GM23338 (cell line): ENCODE data around the gene LARGE1. TPM values are rescaled to one million over a fixed set of nuclear protein-coding genes. Genes with fewer than 3 reads are reported as not detected.

Experiments used
- ATAC-seq: fragments of 200-7000 bp; cut with Tn5 transposase; 3 replicates; pipeline ENCODE4 v1.9.1; 2020
- DNase-seq: peaks from one replicate; pipeline ENCODE4 v3.0.0-alpha.2; 2015; ENCODE audit warnings: low spot score
- H2AFZ ChIP-seq: fragments of 200-600 bp; sonication (generic); 2 replicates; pipeline ENCODE4 v1.8.0; 2016; ENCODE audit warnings: antibody characterized with exemption, mild to moderate bottlenecking, moderate library complexity
- H3F3A ChIP-seq: fragments of 200-600 bp; sonication (generic); replicated peaks from 2 replicates; pipeline ENCODE4 v1.8.0; 2017; ENCODE audit warnings: antibody characterized with exemption, mixed run types, low read depth
- H3K27ac ChIP-seq: fragments of 200-600 bp; sonication (generic); 2 replicates; pipeline ENCODE4 v1.6.1; 2016; ENCODE audit warnings: low read depth
- H3K27me3 ChIP-seq: fragments of 200-600 bp; sonication (generic); 2 replicates; pipeline ENCODE4 v1.8.0; 2016; ENCODE audit warnings: mild to moderate bottlenecking, mixed run types, moderate library complexity; ENCODE audit not compliant: insufficient read depth
- H3K36me3 ChIP-seq: fragments of 200-600 bp; sonication (generic); 2 replicates; pipeline ENCODE4 v1.8.0; 2016; ENCODE audit warnings: mild to moderate bottlenecking; ENCODE audit not compliant: insufficient read depth
- H3K4me1 ChIP-seq: fragments of 200-600 bp; sonication (generic); 2 replicates; pipeline ENCODE4 v1.8.0; 2016; ENCODE audit warnings: mild to moderate bottlenecking, moderate library complexity; ENCODE audit not compliant: insufficient read depth
- H3K4me2 ChIP-seq: fragments of 200-600 bp; sonication (generic); 2 replicates; pipeline ENCODE4 v1.7.1; 2017; ENCODE audit warnings: mixed run types
- H3K4me3 ChIP-seq: fragments of 200-600 bp; sonication (generic); 2 replicates; pipeline ENCODE4 v1.6.1; 2016; ENCODE audit warnings: mixed run types
- H3K79me2 ChIP-seq: fragments of 200-600 bp; sonication (generic); replicated peaks from 2 replicates; pipeline ENCODE4 v1.8.0; 2017; ENCODE audit warnings: mild to moderate bottlenecking; ENCODE audit not compliant: insufficient read depth
- H3K9me2 ChIP-seq: fragments of 200-600 bp; sonication (generic); 2 replicates; pipeline ENCODE4 v1.8.0; 2017; ENCODE audit not compliant: insufficient read depth
- H4K20me1 ChIP-seq: fragments of 200-600 bp; sonication (generic); replicated peaks from 2 replicates; pipeline ENCODE4 v1.8.0; 2017; ENCODE audit warnings: mild to moderate bottlenecking; ENCODE audit not compliant: insufficient read depth
- H3K27ac Mint-ChIP-seq: 2 replicates; pipeline ENCODE4 v1.8.0; 2020; ENCODE audit warnings: inconsistent platforms, mild to moderate bottlenecking, moderate library complexity, mixed read lengths
- H3K27me3 Mint-ChIP-seq: 3 replicates; pipeline ENCODE4 v1.8.0; 2022; ENCODE audit warnings: low read depth, mild to moderate bottlenecking, moderate library complexity, mixed read lengths, inconsistent platforms; ENCODE audit not compliant: insufficient read depth, poor library complexity
- H3K36me3 Mint-ChIP-seq: 3 replicates; pipeline ENCODE4 v1.8.0; 2021; ENCODE audit warnings: low read depth, mild to moderate bottlenecking, inconsistent platforms, moderate library complexity, mixed read lengths
- H3K4me1 Mint-ChIP-seq: 3 replicates; pipeline ENCODE4 v1.8.0; 2020; ENCODE audit warnings: mild to moderate bottlenecking, inconsistent platforms, mixed read lengths
- H3K4me3 Mint-ChIP-seq: 3 replicates; pipeline ENCODE4 v1.8.0; 2021; ENCODE audit warnings: moderate library complexity, mild to moderate bottlenecking, inconsistent platforms, mixed read lengths
- H3K9me3 Mint-ChIP-seq: 3 replicates; pipeline ENCODE4 v1.8.0; 2020; ENCODE audit warnings: moderate library complexity, mild to moderate bottlenecking, inconsistent platforms, mixed read lengths
- CREB1 ChIP-seq: fragments of 250-450 bp; sonication (Bioruptor Pico); IDR thresholded peaks from 2 replicates; pipeline ENCODE4 v1.5.0; 2020; ENCODE audit warnings: low read depth, mild to moderate bottlenecking, moderate library complexity
- EZH2 ChIP-seq: fragments of 200-600 bp; sonication (generic); IDR thresholded peaks from one replicate; pipeline ENCODE4 v1.8.0; 2017; ENCODE audit warnings: antibody characterized with exemption, mild to moderate bottlenecking, low read depth; ENCODE audit not compliant: unreplicated experiment
- JUNB ChIP-seq: IDR thresholded peaks from one replicate; pipeline ENCODE4 v1.6.1; 2016; ENCODE audit warnings: antibody characterized with exemption; ENCODE audit not compliant: unreplicated experiment
- NANOG ChIP-seq: IDR thresholded peaks from 2 replicates; pipeline ENCODE4 v1.6.1; 2016; ENCODE audit warnings: antibody characterized with exemption, borderline replicate concordance
- POLR2AphosphoS5 ChIP-seq: IDR thresholded peaks from 2 replicates; pipeline ENCODE4 v1.6.1; 2016; ENCODE audit warnings: antibody characterized with exemption, low read depth
- STAT1 ChIP-seq: IDR thresholded peaks from one replicate; pipeline ENCODE4 v1.6.1; 2016; ENCODE audit warnings: antibody characterized with exemption; ENCODE audit not compliant: unreplicated experiment
- polyA plus RNA-seq: library from polyadenylated mRNA; unstranded; fragments of >200 nt; fragmentation: Nextera tagmentation; extraction: Ambion mirVana; gene quantifications from 2 replicates; pipeline ENCODE4 v1.2.1, GENCODE V29; 2016
- total RNA-seq: library from RNA; depleted of rRNA; stranded (reverse); fragments of >200 nt; shearing (Covaris generic); gene quantifications from 2 replicates; pipeline ENCODE4 v1.2.3, GENCODE V29; 2014
- TF ChIP-seq, protein P1 (sequence below), 2 experiments: fragments of 200-600 bp in 1 of 2; sonication (generic) in 1 of 2; conservative IDR thresholded peaks; 2 replicates each; pipeline versions ENCODE4 v1.5.1 to v1.6.1; 2016 to 2017; ENCODE audit warnings: antibody characterized with exemption in 2 of 2, low read depth in 2 of 2, mild to moderate bottlenecking in 2 of 2, moderate library complexity in 1 of 2
- TF ChIP-seq, protein P2 (sequence below): IDR thresholded peaks from one replicate; pipeline ENCODE4 v1.6.1; 2018; ENCODE audit warnings: antibody characterized with exemption; ENCODE audit not compliant: unreplicated experiment
- TF ChIP-seq, protein P3 (sequence below): fragments of 250-450 bp; sonication (Bioruptor Pico); IDR thresholded peaks from 2 replicates; pipeline ENCODE4 v1.5.0; 2020; ENCODE audit warnings: mild to moderate bottlenecking, moderate library complexity
- TF ChIP-seq, protein P4 (sequence below): IDR thresholded peaks from 2 replicates; pipeline ENCODE4 v1.6.1; 2016; ENCODE audit warnings: antibody characterized with exemption

Gene LARGE1
- total and polyA plus RNA-seq, 2 experiments from 2014 or later = 12.8 to 75.6 TPM

DNA sequence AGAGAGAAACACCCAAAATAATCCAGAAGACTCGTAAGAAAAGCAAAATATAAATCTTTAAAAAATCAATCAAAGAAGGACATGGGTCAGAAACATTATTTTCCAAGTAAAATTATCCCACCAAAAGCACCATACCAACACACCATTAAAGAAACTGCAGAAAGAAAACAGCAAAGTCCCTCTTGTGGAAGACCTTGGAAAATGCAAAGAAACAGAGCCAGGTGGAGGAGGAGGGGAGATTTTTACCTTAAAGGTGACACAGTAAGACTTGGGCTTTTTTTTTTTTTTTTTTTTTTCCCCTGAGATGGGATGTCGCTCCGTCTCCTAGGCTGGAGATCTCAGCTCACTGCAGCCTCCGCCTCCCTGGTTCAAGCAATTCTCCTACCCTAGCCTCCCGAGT lies 123.8 kb downstream of the LARGE1 start:
- Mint-ChIP-seq H3K9me3 (peaks cover 23% of the 10 kb centered on the region), H3K36me3 (peaks cover 36% of the 10 kb centered on the region), H3K27me3 (peaks cover 6% of the 10 kb centered on the region), H3K4me3 (no peak overlapping the region; the same call in 2 of the 3 replicates), H3K4me1 (peaks cover 48% of the 10 kb centered on the region), H3K27ac (no peak overlapping the region)
- H3F3A ChIP-seq = no peaks in the 10 kb centered on the region
- peaks cover 40% of the 10 kb centered on the region for H4K20me1 ChIP-seq
- no peaks in the 10 kb centered on the region for H3K36me3 ChIP-seq
- peak; percentile 49 for ATAC-seq
- no peaks in the 10 kb centered on the region for H3K27me3 ChIP-seq
- H2AFZ ChIP-seq = no peak overlapping the region
- H3K4me2 ChIP-seq = no peak overlapping the region
- TF ChIP-seq, protein P1, sequence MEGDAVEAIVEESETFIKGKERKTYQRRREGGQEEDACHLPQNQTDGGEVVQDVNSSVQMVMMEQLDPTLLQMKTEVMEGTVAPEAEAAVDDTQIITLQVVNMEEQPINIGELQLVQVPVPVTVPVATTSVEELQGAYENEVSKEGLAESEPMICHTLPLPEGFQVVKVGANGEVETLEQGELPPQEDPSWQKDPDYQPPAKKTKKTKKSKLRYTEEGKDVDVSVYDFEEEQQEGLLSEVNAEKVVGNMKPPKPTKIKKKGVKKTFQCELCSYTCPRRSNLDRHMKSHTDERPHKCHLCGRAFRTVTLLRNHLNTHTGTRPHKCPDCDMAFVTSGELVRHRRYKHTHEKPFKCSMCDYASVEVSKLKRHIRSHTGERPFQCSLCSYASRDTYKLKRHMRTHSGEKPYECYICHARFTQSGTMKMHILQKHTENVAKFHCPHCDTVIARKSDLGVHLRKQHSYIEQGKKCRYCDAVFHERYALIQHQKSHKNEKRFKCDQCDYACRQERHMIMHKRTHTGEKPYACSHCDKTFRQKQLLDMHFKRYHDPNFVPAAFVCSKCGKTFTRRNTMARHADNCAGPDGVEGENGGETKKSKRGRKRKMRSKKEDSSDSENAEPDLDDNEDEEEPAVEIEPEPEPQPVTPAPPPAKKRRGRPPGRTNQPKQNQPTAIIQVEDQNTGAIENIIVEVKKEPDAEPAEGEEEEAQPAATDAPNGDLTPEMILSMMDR (conservative IDR thresholded peaks at IDR 0.05; ENCODE audit: low read depth in 2 of 2) = peak in 1 of 2 experiments; percentile 52; a peak in 3 of 4 replicates
- TF ChIP-seq NANOG = no peak
- no peak overlapping the region for H3K27ac ChIP-seq
- peaks cover 100% of the 10 kb centered on the region for H3K79me2 ChIP-seq
- peaks cover 33% of the 10 kb centered on the region for H3K4me1 ChIP-seq
- DNase-seq = peak; percentile 70
- H3K4me3 ChIP-seq = no peak overlapping the region
- H3K9me2 ChIP-seq = no peaks in the 10 kb centered on the region; the same call in 1 of the 2 replicates

GRCh38 chr22:33793475-33793874 lies 126.8 kb downstream of the LARGE1 start:
- no peaks in the 10 kb centered on the region for H3K27me3 ChIP-seq
- DNase-seq = no peak
- no peaks in the 10 kb centered on the region for H3F3A ChIP-seq
- H3K36me3 ChIP-seq = peaks cover 9% of the 10 kb centered on the region; the same call in 1 of the 2 replicates
- H3K9me3 Mint-ChIP-seq = peaks cover 45% of the 10 kb centered on the region
- no peak overlapping the region for H3K4me3 ChIP-seq
- no peak for ATAC-seq
- H3K4me1 Mint-ChIP-seq = peaks cover 43% of the 10 kb centered on the region
- H3K9me2 ChIP-seq = no peaks in the 10 kb centered on the region
- peaks cover 5% of the 10 kb centered on the region for H3K27me3 Mint-ChIP-seq
- H3K79me2 ChIP-seq = peaks cover 100% of the 10 kb centered on the region
- H2AFZ ChIP-seq = no peak overlapping the region
- peaks cover 33% of the 10 kb centered on the region for H3K4me1 ChIP-seq
- no peak overlapping the region for H3K27ac Mint-ChIP-seq
- H3K4me3 Mint-ChIP-seq = no peak overlapping the region
- no peak overlapping the region for H3K4me2 ChIP-seq
- peaks cover 26% of the 10 kb centered on the region for H4K20me1 ChIP-seq
- peaks cover 48% of the 10 kb centered on the region for H3K36me3 Mint-ChIP-seq
- 0 out of 2 replicates have a peak overlapping the region, but pooled peaks have one; percentile 3 for H3K27ac ChIP-seq
- no peak for TF ChIP-seq CREB1 (CRISPR knock-in tag)
- no peak for TF ChIP-seq STAT1
- TF ChIP-seq, protein P2, sequence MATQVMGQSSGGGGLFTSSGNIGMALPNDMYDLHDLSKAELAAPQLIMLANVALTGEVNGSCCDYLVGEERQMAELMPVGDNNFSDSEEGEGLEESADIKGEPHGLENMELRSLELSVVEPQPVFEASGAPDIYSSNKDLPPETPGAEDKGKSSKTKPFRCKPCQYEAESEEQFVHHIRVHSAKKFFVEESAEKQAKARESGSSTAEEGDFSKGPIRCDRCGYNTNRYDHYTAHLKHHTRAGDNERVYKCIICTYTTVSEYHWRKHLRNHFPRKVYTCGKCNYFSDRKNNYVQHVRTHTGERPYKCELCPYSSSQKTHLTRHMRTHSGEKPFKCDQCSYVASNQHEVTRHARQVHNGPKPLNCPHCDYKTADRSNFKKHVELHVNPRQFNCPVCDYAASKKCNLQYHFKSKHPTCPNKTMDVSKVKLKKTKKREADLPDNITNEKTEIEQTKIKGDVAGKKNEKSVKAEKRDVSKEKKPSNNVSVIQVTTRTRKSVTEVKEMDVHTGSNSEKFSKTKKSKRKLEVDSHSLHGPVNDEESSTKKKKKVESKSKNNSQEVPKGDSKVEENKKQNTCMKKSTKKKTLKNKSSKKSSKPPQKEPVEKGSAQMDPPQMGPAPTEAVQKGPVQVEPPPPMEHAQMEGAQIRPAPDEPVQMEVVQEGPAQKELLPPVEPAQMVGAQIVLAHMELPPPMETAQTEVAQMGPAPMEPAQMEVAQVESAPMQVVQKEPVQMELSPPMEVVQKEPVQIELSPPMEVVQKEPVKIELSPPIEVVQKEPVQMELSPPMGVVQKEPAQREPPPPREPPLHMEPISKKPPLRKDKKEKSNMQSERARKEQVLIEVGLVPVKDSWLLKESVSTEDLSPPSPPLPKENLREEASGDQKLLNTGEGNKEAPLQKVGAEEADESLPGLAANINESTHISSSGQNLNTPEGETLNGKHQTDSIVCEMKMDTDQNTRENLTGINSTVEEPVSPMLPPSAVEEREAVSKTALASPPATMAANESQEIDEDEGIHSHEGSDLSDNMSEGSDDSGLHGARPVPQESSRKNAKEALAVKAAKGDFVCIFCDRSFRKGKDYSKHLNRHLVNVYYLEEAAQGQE = no peak
- TF ChIP-seq EZH2 = no peak
- no peak for TF ChIP-seq JUNB
- TF ChIP-seq, protein P3, sequence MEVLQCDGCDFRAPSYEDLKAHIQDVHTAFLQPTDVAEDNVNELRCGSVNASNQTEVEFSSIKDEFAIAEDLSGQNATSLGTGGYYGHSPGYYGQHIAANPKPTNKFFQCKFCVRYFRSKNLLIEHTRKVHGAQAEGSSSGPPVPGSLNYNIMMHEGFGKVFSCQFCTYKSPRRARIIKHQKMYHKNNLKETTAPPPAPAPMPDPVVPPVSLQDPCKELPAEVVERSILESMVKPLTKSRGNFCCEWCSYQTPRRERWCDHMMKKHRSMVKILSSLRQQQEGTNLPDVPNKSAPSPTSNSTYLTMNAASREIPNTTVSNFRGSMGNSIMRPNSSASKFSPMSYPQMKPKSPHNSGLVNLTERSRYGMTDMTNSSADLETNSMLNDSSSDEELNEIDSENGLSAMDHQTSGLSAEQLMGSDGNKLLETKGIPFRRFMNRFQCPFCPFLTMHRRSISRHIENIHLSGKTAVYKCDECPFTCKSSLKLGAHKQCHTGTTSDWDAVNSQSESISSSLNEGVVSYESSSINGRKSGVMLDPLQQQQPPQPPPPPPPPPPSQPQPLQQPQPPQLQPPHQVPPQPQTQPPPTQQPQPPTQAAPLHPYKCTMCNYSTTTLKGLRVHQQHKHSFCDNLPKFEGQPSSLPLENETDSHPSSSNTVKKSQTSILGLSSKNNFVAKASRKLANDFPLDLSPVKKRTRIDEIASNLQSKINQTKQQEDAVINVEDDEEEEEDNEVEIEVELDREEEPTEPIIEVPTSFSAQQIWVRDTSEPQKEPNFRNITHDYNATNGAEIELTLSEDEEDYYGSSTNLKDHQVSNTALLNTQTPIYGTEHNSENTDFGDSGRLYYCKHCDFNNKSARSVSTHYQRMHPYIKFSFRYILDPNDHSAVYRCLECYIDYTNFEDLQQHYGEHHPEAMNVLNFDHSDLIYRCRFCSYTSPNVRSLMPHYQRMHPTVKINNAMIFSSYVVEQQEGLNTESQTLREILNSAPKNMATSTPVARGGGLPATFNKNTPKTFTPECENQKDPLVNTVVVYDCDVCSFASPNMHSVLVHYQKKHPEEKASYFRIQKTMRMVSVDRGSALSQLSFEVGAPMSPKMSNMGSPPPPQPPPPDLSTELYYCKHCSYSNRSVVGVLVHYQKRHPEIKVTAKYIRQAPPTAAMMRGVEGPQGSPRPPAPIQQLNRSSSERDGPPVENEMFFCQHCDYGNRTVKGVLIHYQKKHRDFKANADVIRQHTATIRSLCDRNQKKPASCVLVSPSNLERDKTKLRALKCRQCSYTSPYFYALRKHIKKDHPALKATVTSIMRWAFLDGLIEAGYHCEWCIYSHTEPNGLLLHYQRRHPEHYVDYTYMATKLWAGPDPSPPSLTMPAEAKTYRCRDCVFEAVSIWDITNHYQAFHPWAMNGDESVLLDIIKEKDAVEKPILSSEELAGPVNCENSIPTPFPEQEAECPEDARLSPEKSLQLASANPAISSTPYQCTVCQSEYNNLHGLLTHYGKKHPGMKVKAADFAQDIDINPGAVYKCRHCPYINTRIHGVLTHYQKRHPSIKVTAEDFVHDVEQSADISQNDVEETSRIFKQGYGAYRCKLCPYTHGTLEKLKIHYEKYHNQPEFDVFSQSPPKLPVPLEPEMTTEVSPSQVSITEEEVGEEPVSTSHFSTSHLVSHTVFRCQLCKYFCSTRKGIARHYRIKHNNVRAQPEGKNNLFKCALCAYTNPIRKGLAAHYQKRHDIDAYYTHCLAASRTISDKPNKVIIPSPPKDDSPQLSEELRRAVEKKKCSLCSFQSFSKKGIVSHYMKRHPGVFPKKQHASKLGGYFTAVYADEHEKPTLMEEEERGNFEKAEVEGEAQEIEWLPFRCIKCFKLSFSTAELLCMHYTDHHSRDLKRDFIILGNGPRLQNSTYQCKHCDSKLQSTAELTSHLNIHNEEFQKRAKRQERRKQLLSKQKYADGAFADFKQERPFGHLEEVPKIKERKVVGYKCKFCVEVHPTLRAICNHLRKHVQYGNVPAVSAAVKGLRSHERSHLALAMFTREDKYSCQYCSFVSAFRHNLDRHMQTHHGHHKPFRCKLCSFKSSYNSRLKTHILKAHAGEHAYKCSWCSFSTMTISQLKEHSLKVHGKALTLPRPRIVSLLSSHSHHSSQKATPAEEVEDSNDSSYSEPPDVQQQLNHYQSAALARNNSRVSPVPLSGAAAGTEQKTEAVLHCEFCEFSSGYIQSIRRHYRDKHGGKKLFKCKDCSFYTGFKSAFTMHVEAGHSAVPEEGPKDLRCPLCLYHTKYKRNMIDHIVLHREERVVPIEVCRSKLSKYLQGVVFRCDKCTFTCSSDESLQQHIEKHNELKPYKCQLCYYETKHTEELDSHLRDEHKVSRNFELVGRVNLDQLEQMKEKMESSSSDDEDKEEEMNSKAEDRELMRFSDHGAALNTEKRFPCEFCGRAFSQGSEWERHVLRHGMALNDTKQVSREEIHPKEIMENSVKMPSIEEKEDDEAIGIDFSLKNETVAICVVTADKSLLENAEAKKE (CRISPR knock-in tag) = no peak
- TF ChIP-seq, protein P4, sequence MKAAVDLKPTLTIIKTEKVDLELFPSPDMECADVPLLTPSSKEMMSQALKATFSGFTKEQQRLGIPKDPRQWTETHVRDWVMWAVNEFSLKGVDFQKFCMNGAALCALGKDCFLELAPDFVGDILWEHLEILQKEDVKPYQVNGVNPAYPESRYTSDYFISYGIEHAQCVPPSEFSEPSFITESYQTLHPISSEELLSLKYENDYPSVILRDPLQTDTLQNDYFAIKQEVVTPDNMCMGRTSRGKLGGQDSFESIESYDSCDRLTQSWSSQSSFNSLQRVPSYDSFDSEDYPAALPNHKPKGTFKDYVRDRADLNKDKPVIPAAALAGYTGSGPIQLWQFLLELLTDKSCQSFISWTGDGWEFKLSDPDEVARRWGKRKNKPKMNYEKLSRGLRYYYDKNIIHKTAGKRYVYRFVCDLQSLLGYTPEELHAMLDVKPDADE = no peak
- no peak for TF ChIP-seq POLR2AphosphoS5
